Raji (cell line): ENCODE measurements around the gene CDKN1A.

Source experiments
- POLR2A ChIP-seq: IDR thresholded peaks from 2 replicates; pipeline ENCODE4 v1.6.1; 2011; ENCODE audit warnings: low read depth, low read length, control low read depth; ENCODE audit not compliant: insufficient read depth

CDKN1A gene

GRCh38 chr6:36717871-36718540 lies 39.5 kb downstream of the CDKN1A start:
- TF ChIP-seq POLR2A: no peak

DNA sequence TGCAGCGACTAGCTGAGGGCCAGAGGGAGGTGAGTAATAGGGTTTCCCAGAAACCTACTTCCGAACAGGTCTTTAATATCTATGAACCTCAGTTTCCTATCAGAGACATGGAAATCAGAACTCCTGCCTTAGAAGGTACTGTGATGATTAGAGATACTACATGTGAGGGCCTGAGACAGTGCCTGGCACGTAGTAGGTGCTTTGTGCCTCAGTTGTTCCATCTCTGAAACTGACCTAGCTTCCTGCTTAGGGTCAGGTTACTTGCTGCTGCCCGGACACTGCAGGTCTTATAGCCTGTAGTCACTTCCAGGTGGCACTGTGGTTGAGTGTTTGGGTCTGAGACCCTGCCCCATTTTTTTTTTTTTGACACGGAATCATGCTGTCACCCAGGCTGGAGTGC lies 40.0 kb downstream of the CDKN1A start:
- TF ChIP-seq POLR2A: no peak

DNA sequence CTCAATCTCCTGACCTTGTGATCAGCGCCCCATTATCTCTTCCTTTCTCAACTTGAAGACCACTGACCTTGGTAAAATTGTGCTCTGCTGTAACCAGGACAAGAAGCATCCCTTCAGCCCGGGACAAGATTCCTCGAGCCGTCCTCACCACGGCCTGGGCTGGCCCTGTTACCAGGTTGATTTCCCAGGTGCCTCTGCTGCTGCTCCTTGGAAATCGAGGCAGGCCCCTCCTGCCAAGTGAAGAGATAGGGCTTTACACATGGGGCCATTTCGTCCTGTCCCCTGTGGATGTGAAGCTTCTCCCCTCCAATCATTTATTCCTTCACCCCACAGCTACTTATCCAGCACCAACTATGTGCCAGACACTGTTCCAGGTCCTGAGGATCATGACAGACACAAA lies 40.6 kb downstream of the CDKN1A start:
- TF ChIP-seq POLR2A: no peak

DNA sequence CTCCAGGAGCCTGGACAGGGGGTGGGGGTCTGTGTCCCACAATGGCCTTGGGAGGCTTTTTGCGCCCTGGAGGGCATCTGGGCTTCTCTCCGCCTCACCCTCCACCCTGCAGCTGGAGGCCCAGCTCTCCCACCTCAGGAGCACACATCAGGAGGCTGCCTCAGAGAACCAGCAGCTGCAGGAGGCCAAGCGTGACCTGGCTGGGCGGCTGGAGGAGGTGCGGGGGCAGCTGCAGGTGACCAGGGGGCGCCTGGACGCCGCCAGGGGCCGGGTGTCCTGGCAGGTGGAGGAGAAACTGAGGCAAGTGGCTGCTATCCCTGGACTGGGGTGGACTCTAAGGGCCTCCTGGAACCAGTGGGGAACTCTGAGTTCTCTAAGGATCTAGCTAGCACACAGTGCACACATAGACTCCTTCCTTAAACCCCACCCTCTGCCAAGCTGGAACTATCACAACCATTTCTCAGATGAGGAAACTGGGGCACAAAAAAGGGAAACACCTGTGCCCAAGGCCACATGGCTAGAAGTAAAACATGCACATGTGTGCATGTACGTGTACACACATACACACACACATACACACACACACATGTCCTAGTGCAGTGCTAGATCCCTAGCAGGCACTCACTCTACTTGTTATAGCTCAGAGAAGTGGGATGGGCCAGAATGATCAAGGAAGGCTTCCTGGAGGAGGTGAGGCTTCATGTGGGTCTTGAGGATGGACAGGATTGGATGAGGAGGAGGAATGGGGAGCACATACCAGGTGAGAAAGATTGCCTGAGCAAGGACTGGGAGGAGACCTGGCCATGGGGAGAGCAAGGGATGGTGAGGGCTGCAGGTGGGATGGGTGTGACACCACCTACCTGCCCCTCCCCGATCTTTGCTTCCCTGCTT lies 42.0 kb downstream of the CDKN1A start:
- no peak for TF ChIP-seq POLR2A

- no peak for TF ChIP-seq POLR2A
Measured at GRCh38 chr6:36721369-36722140, 43.0 kb downstream of the CDKN1A start.

DNA sequence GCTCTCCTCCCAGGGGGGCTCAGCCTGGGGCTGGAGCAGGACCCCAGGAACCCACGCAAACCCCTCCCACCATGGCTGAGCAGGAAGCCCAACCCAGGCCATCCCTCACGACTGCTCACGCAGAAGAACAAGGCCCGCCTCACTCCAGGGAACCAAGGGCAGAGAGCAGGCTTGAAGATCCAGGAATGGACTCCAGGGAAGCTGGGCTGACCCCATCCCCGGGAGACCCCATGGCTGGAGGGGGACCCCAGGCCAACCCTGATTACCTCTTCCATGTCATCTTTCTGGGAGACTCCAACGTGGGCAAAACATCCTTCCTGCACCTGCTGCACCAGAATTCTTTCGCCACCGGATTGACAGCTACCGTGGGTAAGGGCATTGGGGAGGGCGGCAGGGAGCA lies 43.9 kb downstream of the CDKN1A start:
- TF ChIP-seq POLR2A: no peak

GRCh38 chr6:36722879-36723278 lies 44.4 kb downstream of the CDKN1A start:
- no peak for TF ChIP-seq POLR2A

GRCh38 chr6:36724514-36725390 lies 46.2 kb downstream of the CDKN1A start:
- TF ChIP-seq POLR2A: no peak

DNA sequence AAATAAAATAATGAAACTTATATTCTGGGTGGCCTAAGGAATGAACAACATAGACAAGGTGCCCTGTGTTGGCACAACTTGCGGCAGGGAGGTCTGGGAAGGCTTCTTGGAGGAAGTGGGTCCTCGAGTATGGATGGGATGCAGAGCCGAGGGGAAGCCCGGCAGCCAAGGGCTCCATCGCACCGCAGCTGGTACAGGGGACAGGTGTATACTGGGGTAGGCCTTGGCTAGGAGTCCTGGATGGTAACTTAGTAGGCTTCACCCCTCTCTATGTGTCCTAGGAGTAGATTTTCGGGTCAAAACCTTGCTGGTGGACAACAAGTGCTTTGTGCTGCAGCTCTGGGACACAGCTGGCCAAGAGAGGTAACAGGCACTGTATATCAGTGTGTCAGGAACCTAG lies 47.1 kb downstream of the CDKN1A start:
- TF ChIP-seq POLR2A: no peak

DNA sequence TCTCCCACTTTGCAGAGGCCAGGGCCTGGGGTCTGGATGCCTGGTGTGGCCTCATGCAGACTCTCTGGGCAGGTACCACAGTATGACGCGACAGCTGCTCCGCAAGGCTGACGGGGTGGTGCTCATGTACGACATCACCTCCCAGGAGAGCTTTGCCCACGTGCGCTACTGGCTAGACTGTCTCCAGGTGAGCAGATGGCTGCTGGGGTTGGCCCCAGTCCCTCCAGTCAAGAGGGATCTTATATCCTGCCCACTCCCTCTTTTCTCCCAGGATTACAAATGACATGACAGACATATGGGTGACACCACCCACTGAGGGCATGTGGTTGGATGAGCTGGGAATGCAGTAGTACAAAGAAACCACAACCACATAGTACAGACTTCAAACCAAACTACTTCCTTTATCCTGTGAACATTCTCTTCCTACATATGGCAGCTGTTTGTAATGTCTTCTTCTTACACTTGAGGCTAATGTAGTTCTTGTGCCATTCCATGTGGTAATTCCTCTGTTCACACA lies 49.0 kb downstream of the CDKN1A start:
- no peak for TF ChIP-seq POLR2A

GRCh38 chr6:36728289-36729160 lies 50.0 kb downstream of the CDKN1A start:
- TF ChIP-seq POLR2A: no peak

- TF ChIP-seq POLR2A: no peak
Measured at GRCh38 chr6:36729161-36729524, 50.6 kb downstream of the CDKN1A start.
